Measurements from ENCODE around the gene AGFG2.

The AGFG2 gene

DNA sequence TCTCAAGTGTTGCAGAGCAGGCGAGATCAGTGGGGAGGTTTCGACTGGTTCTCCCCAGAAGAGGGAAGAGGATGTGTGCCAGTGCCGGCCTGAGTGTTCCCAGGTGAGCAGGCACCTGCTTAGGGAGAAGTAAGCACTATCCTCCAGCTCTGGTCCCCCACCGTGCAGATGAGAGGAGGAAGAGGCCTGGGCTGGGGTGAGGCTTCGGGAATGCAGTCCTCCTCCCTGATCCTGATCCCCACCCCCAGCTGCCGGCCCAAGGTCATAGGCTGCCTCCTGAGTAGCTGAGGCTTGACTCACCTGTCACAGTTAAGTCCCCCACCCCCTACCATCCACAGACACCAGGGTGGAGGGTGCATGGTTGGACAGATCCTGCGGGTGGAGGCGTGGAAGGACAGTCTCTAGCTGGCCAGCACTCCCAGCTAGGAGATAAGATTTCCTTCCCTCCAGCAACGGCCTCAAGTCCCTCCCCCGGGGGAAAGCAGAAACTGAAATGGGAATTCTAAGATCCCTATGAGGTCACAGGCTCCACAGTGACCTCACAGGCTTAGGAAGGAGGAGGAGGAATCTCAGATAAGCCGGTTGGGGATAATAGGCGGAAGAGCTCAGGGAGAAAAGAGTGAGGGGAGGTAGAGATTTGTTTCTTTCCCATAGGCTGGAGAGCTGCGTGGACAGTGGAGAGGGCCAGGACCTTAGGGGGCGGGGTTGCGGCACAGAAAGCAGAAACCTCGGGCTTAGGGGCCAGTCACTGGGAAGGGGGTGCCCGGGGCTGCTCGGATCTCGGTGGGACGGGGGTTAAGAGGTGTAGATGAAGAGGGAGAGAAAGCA is 45.9 kb downstream of the AGFG2 start:
- Histone ChIP-seq H4K20me1 (ENCODE audit: insufficient read depth, low read length) (0 out of 2 replicates have a peak, but pooled peaks cover 2% of the 10 kb centered on the region), H3K9me3 (ENCODE audit: insufficient read depth, low read length) (no peaks in the 10 kb centered on the region), H3K4me2 (ENCODE audit: low read length) (peak overlapping the region; percentile 96), H3K27me3 (ENCODE audit: low read depth, low read length) (0 out of 2 replicates have a peak, but pooled peaks cover 6% of the 10 kb centered on the region), H3K9ac (ENCODE audit: low read length) (peak overlapping the region; percentile 94), H3K27ac (ENCODE audit: low read length) (peak overlapping the region; percentile 85; the same call in 1 of the 2 replicates), H3K4me1 (ENCODE audit: low read length) (peaks cover 24% of the 10 kb centered on the region), H2AFZ (ENCODE audit: low read depth, low read length) (no peak overlapping the region), H3K4me3 (ENCODE audit: low read length) (peak overlapping the region; percentile 86), H3K79me2 (ENCODE audit: low read length) (peaks cover 8% of the 10 kb centered on the region), H3K36me3 (replicated peaks; ENCODE audit: low read depth, low read length) (peaks cover 13% of the 10 kb centered on the region)
- TF ChIP-seq EZH2phosphoT487 (IDR thresholded peaks at IDR 0.05; ENCODE audit: low read depth), result no peak
- TF ChIP-seq, protein P1, sequence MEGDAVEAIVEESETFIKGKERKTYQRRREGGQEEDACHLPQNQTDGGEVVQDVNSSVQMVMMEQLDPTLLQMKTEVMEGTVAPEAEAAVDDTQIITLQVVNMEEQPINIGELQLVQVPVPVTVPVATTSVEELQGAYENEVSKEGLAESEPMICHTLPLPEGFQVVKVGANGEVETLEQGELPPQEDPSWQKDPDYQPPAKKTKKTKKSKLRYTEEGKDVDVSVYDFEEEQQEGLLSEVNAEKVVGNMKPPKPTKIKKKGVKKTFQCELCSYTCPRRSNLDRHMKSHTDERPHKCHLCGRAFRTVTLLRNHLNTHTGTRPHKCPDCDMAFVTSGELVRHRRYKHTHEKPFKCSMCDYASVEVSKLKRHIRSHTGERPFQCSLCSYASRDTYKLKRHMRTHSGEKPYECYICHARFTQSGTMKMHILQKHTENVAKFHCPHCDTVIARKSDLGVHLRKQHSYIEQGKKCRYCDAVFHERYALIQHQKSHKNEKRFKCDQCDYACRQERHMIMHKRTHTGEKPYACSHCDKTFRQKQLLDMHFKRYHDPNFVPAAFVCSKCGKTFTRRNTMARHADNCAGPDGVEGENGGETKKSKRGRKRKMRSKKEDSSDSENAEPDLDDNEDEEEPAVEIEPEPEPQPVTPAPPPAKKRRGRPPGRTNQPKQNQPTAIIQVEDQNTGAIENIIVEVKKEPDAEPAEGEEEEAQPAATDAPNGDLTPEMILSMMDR (IDR thresholded peaks at IDR 0.05; ENCODE audit: low read depth, low read length), result no peak

- Histone ChIP-seq H3K4me1 (ENCODE audit: low read length) (peaks cover 24% of the 10 kb centered on the region), H3K4me2 (ENCODE audit: low read length) (peak within 1 kb of the TSS; percentile 96), H3K9me3 (ENCODE audit: insufficient read depth, low read length) (no peaks in the 10 kb centered on the region), H3K79me2 (ENCODE audit: low read length) (peaks cover 8% of the 10 kb centered on the region), H3K27me3 (ENCODE audit: low read depth, low read length) (0 out of 2 replicates have a peak, but pooled peaks cover 6% of the 10 kb centered on the region), H2AFZ (ENCODE audit: low read depth, low read length) (peak within 1 kb of the TSS; percentile 87), H3K27ac (ENCODE audit: low read length) (peak within 1 kb of the TSS; percentile 85), H3K36me3 (replicated peaks; ENCODE audit: low read depth, low read length) (peaks cover 8% of the 10 kb centered on the region), H3K4me3 (ENCODE audit: low read length) (peak within 1 kb of the TSS; percentile 86), H3K9ac (ENCODE audit: low read length) (peak within 1 kb of the TSS; percentile 94), H4K20me1 (ENCODE audit: insufficient read depth, low read length) (0 out of 2 replicates have a peak, but pooled peaks cover 2% of the 10 kb centered on the region)
- no peak for TF ChIP-seq EZH2phosphoT487 (IDR thresholded peaks at IDR 0.05; ENCODE audit: low read depth)
- TF ChIP-seq, protein P1 (IDR thresholded peaks at IDR 0.05; ENCODE audit: low read depth, low read length), result no peak
These were observed 46.7 kb downstream of the AGFG2 start, which contains the start of gene LRCH4 for GRCh38 chr7:100585511-100586265. Gene LRCH4, minus strand, starts transcription at chr7:100586129. Its CDS starts 29 bp downstream, at chr7:100586100.

GRCh38 chr7:100586266-100587025 is 47.4 kb downstream of the AGFG2 start, which contains the start of gene FBXO24:
Gene FBXO24, plus strand, starts transcription at chr7:100586328. Its CDS starts 298 bp downstream, at chr7:100586626.
- peak within 1 kb of the TSS; percentile 94 for H3K9ac ChIP-seq (ENCODE audit: low read length)
- peak within 1 kb of the TSS; percentile 85 for H3K27ac ChIP-seq (ENCODE audit: low read length)
- 0 out of 2 replicates have a peak, but pooled peaks cover 2% of the 10 kb centered on the region for H4K20me1 ChIP-seq (ENCODE audit: insufficient read depth, low read length)
- peaks cover 8% of the 10 kb centered on the region for H3K79me2 ChIP-seq (ENCODE audit: low read length)
- peak within 1 kb of the TSS; percentile 86 for H3K4me3 ChIP-seq (ENCODE audit: low read length)
- peaks cover 24% of the 10 kb centered on the region for H3K4me1 ChIP-seq (ENCODE audit: low read length)
- no peaks in the 10 kb centered on the region for H3K9me3 ChIP-seq (ENCODE audit: insufficient read depth, low read length)
- 0 out of 2 replicates have a peak, but pooled peaks cover 6% of the 10 kb centered on the region for H3K27me3 ChIP-seq (ENCODE audit: low read depth, low read length)
- H3K36me3 ChIP-seq (replicated peaks; ENCODE audit: low read depth, low read length), result peaks cover 3% of the 10 kb centered on the region
- H3K4me2 ChIP-seq (ENCODE audit: low read length), result peak within 1 kb of the TSS; percentile 96
- H2AFZ ChIP-seq (ENCODE audit: low read depth, low read length), result peak within 1 kb of the TSS; percentile 87
- TF ChIP-seq EZH2phosphoT487 (IDR thresholded peaks at IDR 0.05; ENCODE audit: low read depth), result no peak
- TF ChIP-seq, protein P1 (IDR thresholded peaks at IDR 0.05; ENCODE audit: low read depth, low read length), result no peak
